Measurements from ENCODE around the gene MIB1. TPM values are rescaled to one million over a fixed set of nuclear protein-coding genes. Genes with fewer than 3 reads are reported as not detected.
"Not testable (repeated sequence)": the region's sequence is repeated elsewhere in the genome, so short reads cannot be mapped to it uniquely, and the experiment has no call there.

MIB1 gene
- total RNA-seq, 1 experiment from 2014 or later: 56.1 TPM

GRCh38 chr18:21736926-21737325 is 3.7 kb upstream of the MIB1 start:
- H4K20me1 ChIP-seq (ENCODE audit: insufficient read depth); H3K4me1 ChIP-seq (ENCODE audit: control insufficient read depth in 1 of 2, insufficient read depth in 2 of 2, low read length in 2 of 2); BruUV-seq (replicated peaks); ATAC-seq; H3K27ac ChIP-seq (ENCODE audit: low read depth, low read length); POLR2A ChIA-PET; H3K4me2 ChIP-seq (ENCODE audit: low read length); H3K9me3 ChIP-seq (ENCODE audit: control insufficient read depth in 1 of 2, insufficient read depth in 1 of 2, low read depth in 1 of 2, low read length in 2 of 2); DNase-seq (ENCODE audit: low read depth, low spot score); H3K9ac ChIP-seq (ENCODE audit: low read length); RAD21 ChIA-PET (ENCODE audit: low non-redundant PET in 1 of 2, low total read pairs in 2 of 2, uncharacterized antibody in 2 of 2, unreplicated experiment in 2 of 2); H3K9me2 ChIP-seq (ENCODE audit: insufficient read depth); intact Hi-C loops (cut with micrococcal nuclease); H3K36me3 ChIP-seq (ENCODE audit: control insufficient read depth in 1 of 2, insufficient read depth in 2 of 2, low read length in 2 of 2); CTCF ChIA-PET; H3K79me2 ChIP-seq (ENCODE audit: insufficient read depth, low read length); H3K4me3 ChIP-seq (replicated peaks in 1 of 2; ENCODE audit: low read depth in 1 of 2, low read length in 2 of 2); H2AFZ ChIP-seq (ENCODE audit: low read depth, low read length, poor library complexity, severe bottlenecking); H3K27me3 ChIP-seq (ENCODE audit: insufficient read depth, low read length): not testable (repeated sequence)

- Histone ChIP-seq H3K36me3 (ENCODE audit: control insufficient read depth in 1 of 2, insufficient read depth in 2 of 2, low read length in 2 of 2) (no peaks in the 10 kb centered on the region), H3K4me2 (ENCODE audit: low read length) (peak overlapping the region; percentile 90), H3K9me3 (ENCODE audit: control insufficient read depth in 1 of 2, insufficient read depth in 1 of 2, low read depth in 1 of 2, low read length in 2 of 2) (no peaks in the 10 kb centered on the region), H3K79me2 (ENCODE audit: insufficient read depth, low read length) (peaks cover 35% of the 10 kb centered on the region), H3K27ac (ENCODE audit: low read depth, low read length) (peak overlapping the region; percentile 92; the same call in 1 of the 2 replicates), H2AFZ (ENCODE audit: low read depth, low read length, poor library complexity, severe bottlenecking) (peak overlapping the region; percentile 79), H3K9me2 (ENCODE audit: insufficient read depth) (no peaks in the 10 kb centered on the region), H3K4me3 (replicated peaks in 1 of 2; ENCODE audit: low read depth in 1 of 2, low read length in 2 of 2) (peak overlapping the region; percentile 16 to 80), H3K4me1 (ENCODE audit: control insufficient read depth in 1 of 2, insufficient read depth in 2 of 2, low read length in 2 of 2) (peaks cover 11 to 18% of the 10 kb centered on the region in 2 experiments), H3K27me3 (ENCODE audit: insufficient read depth, low read length) (no peaks in the 10 kb centered on the region), H3K9ac (ENCODE audit: low read length) (peak overlapping the region; percentile 90; the same call in 1 of the 2 replicates), H4K20me1 (ENCODE audit: insufficient read depth) (no peaks in the 10 kb centered on the region)
- DNase-seq (ENCODE audit: low read depth, low spot score) (no peak), ATAC-seq (peak; percentile 13)
- TF ChIP-seq MAX (IDR thresholded peaks at IDR 0.05): 0 out of 2 replicates have a peak, but pooled peaks have one; percentile 3
- TF ChIP-seq SRF (IDR thresholded peaks at IDR 0.05; ENCODE audit: low read depth): no peak
- BruUV-seq (replicated peaks): no TSS peak
- ChIA-PET CTCF (interaction anchor here (0.9 to 1.5 kb wide), 2 partner anchors 10 to 139 kb away, joined by 3 to 5 read pairs; partner anchors contain the start of gene ESCO1), RAD21 (ENCODE audit: low non-redundant PET in 1 of 2, low total read pairs in 2 of 2, uncharacterized antibody in 2 of 2, unreplicated experiment in 2 of 2) (no interaction called here), POLR2A (interaction anchor here (0.6 to 1.4 kb wide), 11 partner anchors 8 to 205 kb away, joined by 3 to 9 read pairs (median 3); partner anchors contain the start of genes ABHD3 and ESCO1)
- intact Hi-C loops (cut with micrococcal nuclease): loop anchor here (5.0 kb wide), 2 partner anchors 38 to 128 kb away; partner anchors contain the start of genes ABHD3 and SNRPD1
Measured at GRCh38 chr18:21739604-21740537, 721 bp upstream of the MIB1 start.

Measured in HCT116 (cell line).